OCI-LY7 (cell line): Measurements from ENCODE around the gene OSM. TPM values are rescaled to one million over a fixed set of nuclear protein-coding genes. Genes with fewer than 3 reads are reported as not detected.

ENCODE experiments used
- BruUV-seq: library from RNA; stranded (reverse); fragments of 400-500 nt; replicated peaks from 2 replicates; lab custom pipeline; 2021; lab: Mats Ljungman, UMichigan
- CTCF ChIA-PET: fragments of 300-600 bp; sonication (Branson Sonifier 250); formaldehyde crosslinking; loops from one replicate; lab custom pipeline; 2022; ENCODE audit warnings: antibody characterized with exemption; ENCODE audit not compliant: unreplicated experiment; lab: Charles Lee
- POLR2A ChIA-PET: fragments of 300-600 bp; sonication (Branson Sonifier 250); formaldehyde crosslinking; loops from one replicate; lab custom pipeline; 2022; ENCODE audit warnings: antibody characterized with exemption; lab: Charles Lee
- DNase-seq: peaks from one replicate; pipeline ENCODE4 v3.0.0-alpha.2; 2015; ENCODE audit warnings: low spot score
- H2AFZ ChIP-seq: fragments of 200-600 bp; sonication (generic), shearing (Covaris generic); 2 replicates; pipeline ENCODE4 v1.6.1; 2014; ENCODE audit warnings: mild to moderate bottlenecking, antibody characterized with exemption, low read length, moderate library complexity
- H3K27ac ChIP-seq: fragments of 200-600 bp; sonication (generic); 2 replicates; pipeline ENCODE4 v1.5.1; 2014; ENCODE audit warnings: mixed run types, low read depth, mild to moderate bottlenecking, moderate library complexity, low read length, inconsistent platforms; ENCODE audit not compliant: poor library complexity, severe bottlenecking
- H3K36me3 ChIP-seq: fragments of 200-600 bp; sonication (generic); 2 replicates; pipeline ENCODE4 v1.6.1; 2014; ENCODE audit warnings: mild to moderate bottlenecking, antibody characterized with exemption, low read length, moderate library complexity, mixed read lengths; ENCODE audit not compliant: insufficient read depth
- H3K4me1 ChIP-seq: fragments of 200-600 bp; sonication (generic); 2 replicates; pipeline ENCODE4 v1.5.1; 2014; ENCODE audit warnings: mild to moderate bottlenecking, low read length; ENCODE audit not compliant: insufficient read depth, poor library complexity, severe bottlenecking
- H3K4me2 ChIP-seq: fragments of 200-600 bp; sonication (generic); 2 replicates; pipeline ENCODE4 v1.6.1; 2014; ENCODE audit warnings: mild to moderate bottlenecking, low read length
- H3K4me3 ChIP-seq: fragments of 200-600 bp; sonication (generic); 2 replicates; pipeline ENCODE4 v1.5.1; 2014; ENCODE audit warnings: mild to moderate bottlenecking, low read depth, low read length; ENCODE audit not compliant: poor library complexity, severe bottlenecking
- H3K79me2 ChIP-seq: fragments of 200-600 bp; sonication (generic); 2 replicates; pipeline ENCODE4 v1.6.1; 2016; ENCODE audit warnings: low read depth, mild to moderate bottlenecking, low read length, moderate library complexity, mixed read lengths; ENCODE audit not compliant: insufficient read depth
- H3K9me2 ChIP-seq: fragments of 200-600 bp; sonication (generic); 2 replicates; pipeline ENCODE4 v1.6.1; 2016; ENCODE audit warnings: mild to moderate bottlenecking, low read length, mixed read lengths; ENCODE audit not compliant: insufficient read depth
- H3K9me3 ChIP-seq: fragments of 200-600 bp; sonication (generic); 2 replicates; pipeline ENCODE4 v1.6.1; 2014; ENCODE audit warnings: mild to moderate bottlenecking, mixed run types, low read length, mixed read lengths
- H4K20me1 ChIP-seq: fragments of 200-600 bp; sonication (generic); 2 replicates; pipeline ENCODE4 v1.6.1; 2014; ENCODE audit warnings: mild to moderate bottlenecking, antibody characterized with exemption, low read length, moderate library complexity, mixed read lengths; ENCODE audit not compliant: insufficient read depth
- EZH2phosphoT487 ChIP-seq: fragments of 200-600 bp; sonication (generic); IDR thresholded peaks from 2 replicates; pipeline ENCODE4 v1.6.1; 2018; ENCODE audit warnings: low read depth, borderline replicate concordance, mild to moderate bottlenecking, mixed run types, antibody characterized with exemption, low read length, moderate library complexity, mixed read lengths
- intact Hi-C: fragments of 100-400 bp; cut with micrococcal nuclease; formaldehyde crosslinking; loops from one replicate; pipeline ENCODE4 v1.10.0; 2022; ENCODE audit not compliant: unreplicated experiment
- total RNA-seq, 2 experiments: library from RNA; depleted of rRNA in 1 of 2; stranded (reverse); fragments of >200 nt in 1 of 2; shearing (Covaris generic) in 1 of 2; gene quantifications; 2 replicates each; pipeline ENCODE4 v1.2.3, GENCODE V29; 2014 to 2022
- TF ChIP-seq, protein P1 (sequence below): fragments of 200-600 bp; sonication (generic); conservative IDR thresholded peaks from 2 replicates; pipeline ENCODE4 v1.5.1; 2014; ENCODE audit warnings: mild to moderate bottlenecking, antibody characterized with exemption, low read length, moderate library complexity, mixed read lengths

OSM gene
- total RNA-seq, 2 experiments from 2014 or later: 0.91 TPM; not detected in 1

DNA sequence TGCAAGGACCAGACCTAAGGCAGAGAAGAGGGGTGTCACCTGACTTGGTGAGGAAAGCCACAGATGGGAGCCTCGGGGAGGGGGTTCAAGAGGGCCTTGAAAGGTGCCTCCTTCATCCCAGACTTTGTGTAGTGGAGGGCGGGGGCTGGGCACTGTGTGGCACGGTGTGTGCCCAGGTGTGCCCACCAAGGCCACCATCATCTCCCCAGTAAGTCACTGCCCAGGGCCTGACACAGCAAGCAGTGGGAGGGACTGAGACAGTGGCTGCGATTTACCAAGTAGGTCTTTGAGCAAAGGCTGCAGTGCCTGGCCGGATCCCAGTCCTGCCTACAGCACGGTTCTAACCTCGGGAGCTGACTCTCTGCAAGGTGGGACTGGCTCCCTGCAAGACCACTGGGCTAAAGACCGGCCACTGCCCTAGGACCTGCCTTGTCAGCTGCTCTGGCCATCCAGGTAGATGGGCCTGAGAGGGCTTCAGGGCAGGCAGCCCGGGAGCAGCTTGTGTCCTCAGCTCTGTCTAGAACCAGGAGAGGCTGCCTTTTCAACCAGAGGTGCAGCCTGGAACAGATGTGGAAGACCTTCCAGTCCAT lies 1.4 kb downstream of the OSM start:
- peak overlapping the region; percentile 48 for H3K27ac ChIP-seq
- H3K9me2 ChIP-seq: no peaks in the 10 kb centered on the region
- H3K4me2 ChIP-seq: peak overlapping the region; percentile 89
- no peak for DNase-seq
- BruUV-seq: no TSS peak
- ChIA-PET POLR2A (no interaction called here), CTCF (no interaction called here)
- H3K4me3 ChIP-seq: peak overlapping the region; percentile 75
- TF ChIP-seq EZH2phosphoT487: no peak
- TF ChIP-seq, protein P1, sequence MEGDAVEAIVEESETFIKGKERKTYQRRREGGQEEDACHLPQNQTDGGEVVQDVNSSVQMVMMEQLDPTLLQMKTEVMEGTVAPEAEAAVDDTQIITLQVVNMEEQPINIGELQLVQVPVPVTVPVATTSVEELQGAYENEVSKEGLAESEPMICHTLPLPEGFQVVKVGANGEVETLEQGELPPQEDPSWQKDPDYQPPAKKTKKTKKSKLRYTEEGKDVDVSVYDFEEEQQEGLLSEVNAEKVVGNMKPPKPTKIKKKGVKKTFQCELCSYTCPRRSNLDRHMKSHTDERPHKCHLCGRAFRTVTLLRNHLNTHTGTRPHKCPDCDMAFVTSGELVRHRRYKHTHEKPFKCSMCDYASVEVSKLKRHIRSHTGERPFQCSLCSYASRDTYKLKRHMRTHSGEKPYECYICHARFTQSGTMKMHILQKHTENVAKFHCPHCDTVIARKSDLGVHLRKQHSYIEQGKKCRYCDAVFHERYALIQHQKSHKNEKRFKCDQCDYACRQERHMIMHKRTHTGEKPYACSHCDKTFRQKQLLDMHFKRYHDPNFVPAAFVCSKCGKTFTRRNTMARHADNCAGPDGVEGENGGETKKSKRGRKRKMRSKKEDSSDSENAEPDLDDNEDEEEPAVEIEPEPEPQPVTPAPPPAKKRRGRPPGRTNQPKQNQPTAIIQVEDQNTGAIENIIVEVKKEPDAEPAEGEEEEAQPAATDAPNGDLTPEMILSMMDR: no peak
- H4K20me1 ChIP-seq: no peaks in the 10 kb centered on the region
- H3K36me3 ChIP-seq: no peaks in the 10 kb centered on the region; the same call in 1 of the 2 replicates
- intact Hi-C loops: no loop called here
- peak overlapping the region; percentile 60 for H2AFZ ChIP-seq
- peaks cover 20% of the 10 kb centered on the region for H3K4me1 ChIP-seq
- no peaks in the 10 kb centered on the region; the same call in 1 of the 2 replicates for H3K79me2 ChIP-seq
- H3K9me3 ChIP-seq: no peaks in the 10 kb centered on the region

- intact Hi-C loops: loop anchor here (1.0 kb wide), 3 partner anchors 23 to 127 kb away; partner anchors contain the start of gene RNF215
- ChIA-PET POLR2A (no interaction called here), CTCF (interaction anchor here (0.6 to 1.1 kb wide), 2 partner anchors 128 to 371 kb away, joined by 6 to 14 read pairs; no protein-coding TSS in a partner anchor)
- TF ChIP-seq EZH2phosphoT487: no peak
- TF ChIP-seq, protein P1: no peak
- no peak overlapping the region for H3K4me2 ChIP-seq
- no peak overlapping the region for H3K4me3 ChIP-seq
- no peaks in the 10 kb centered on the region; the same call in 1 of the 2 replicates for H3K79me2 ChIP-seq
- H3K4me1 ChIP-seq: peaks cover 20% of the 10 kb centered on the region
- no peak overlapping the region for H3K27ac ChIP-seq
- no peaks in the 10 kb centered on the region for H3K9me2 ChIP-seq
- no peak for DNase-seq
- no peaks in the 10 kb centered on the region for H4K20me1 ChIP-seq
- no peak overlapping the region for H2AFZ ChIP-seq
- no peaks in the 10 kb centered on the region for H3K9me3 ChIP-seq
- BruUV-seq: no TSS peak
- no peaks in the 10 kb centered on the region; the same call in 1 of the 2 replicates for H3K36me3 ChIP-seq
Measured at GRCh38 chr22:30263883-30264282, 2.8 kb downstream of the OSM start.
